WERI-Rb-1 (cell line): ENCODE results near the gene BRMS1.

Experiments
- DNase-seq: peaks from one replicate; pipeline ENCODE4 v3.0.0-alpha.2; 2020
- H3K27ac ChIP-seq: fragments of 250-450 bp; sonication (Bioruptor Pico); 2 replicates; pipeline ENCODE4 v1.5.1; 2020; ENCODE audit warnings: mild to moderate bottlenecking, moderate library complexity
- H3K27me3 ChIP-seq: fragments of 250-450 bp; sonication (Bioruptor Pico); 2 replicates; pipeline ENCODE4 v1.5.1; 2021; ENCODE audit warnings: mild to moderate bottlenecking, low read depth, moderate library complexity; ENCODE audit not compliant: insufficient read depth, severe bottlenecking
- H3K36me3 ChIP-seq: fragments of 250-450 bp; sonication (Bioruptor Pico); 2 replicates; pipeline ENCODE4 v1.5.1; 2020; ENCODE audit warnings: mild to moderate bottlenecking, moderate library complexity
- H3K4me3 ChIP-seq: 2 replicates; pipeline ENCODE4 v1.5.1; 2011; ENCODE audit warnings: low read depth, mild to moderate bottlenecking, control low read depth, low read length
- H3K9me3 ChIP-seq: fragments of 250-450 bp; sonication (Bioruptor Pico); 2 replicates; pipeline ENCODE4 v1.5.1; 2021; ENCODE audit warnings: mild to moderate bottlenecking, moderate library complexity; ENCODE audit not compliant: severe bottlenecking
- TF ChIP-seq, protein P1 (sequence below): IDR thresholded peaks from 2 replicates; pipeline ENCODE4 v1.5.1; 2011; ENCODE audit warnings: low read depth, mild to moderate bottlenecking, control low read depth, inconsistent platforms, low read length

Gene BRMS1

DNA sequence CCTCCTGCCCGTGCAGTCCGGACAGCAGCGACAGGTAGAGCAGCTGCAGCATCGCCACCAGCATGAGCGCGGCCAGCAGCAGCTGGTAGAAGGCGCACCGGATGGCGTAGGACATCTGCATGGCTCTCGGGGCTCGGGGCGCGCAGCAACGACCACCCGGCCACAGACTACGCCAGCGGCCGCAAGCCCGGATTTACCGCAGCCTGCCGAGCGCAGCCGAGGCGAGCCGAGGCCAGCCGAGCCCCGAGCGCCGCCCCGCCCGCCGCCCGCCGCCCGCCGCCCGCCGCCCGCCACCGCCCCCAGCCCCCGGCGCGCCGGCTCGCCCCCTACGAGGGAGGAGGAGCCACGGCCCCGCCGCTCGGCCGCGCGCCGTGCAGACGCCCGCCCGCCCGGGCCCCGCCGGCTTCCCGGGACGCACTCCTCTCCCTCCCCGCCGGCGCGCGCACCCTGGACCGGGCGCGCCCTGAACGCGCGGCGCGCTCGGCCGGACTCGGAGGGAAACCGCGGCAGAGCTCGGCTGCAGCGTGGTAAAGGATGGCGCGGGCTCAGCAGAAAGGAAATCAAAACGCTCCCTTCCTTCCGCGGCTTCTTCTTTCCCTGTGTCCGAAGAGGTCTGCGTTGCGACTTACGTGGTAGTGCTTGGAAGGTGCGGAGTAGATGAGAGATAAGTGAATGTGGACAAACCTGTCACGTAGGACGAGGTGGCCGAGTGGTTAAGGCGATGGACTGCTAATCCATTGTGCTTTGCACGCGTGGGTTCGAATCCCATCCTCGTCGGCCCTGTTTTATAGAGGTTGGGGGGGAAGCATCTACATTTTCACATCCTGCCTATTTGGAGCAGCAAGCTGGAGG, 2.7 kb upstream of the BRMS1 start, which contains the start of gene B4GAT1:
B4GAT1 (minus strand) TSS at position 205 of the 852 bp plus-strand sequence; CDS start at position 121, 84 bp downstream.
- TF ChIP-seq, protein P1, sequence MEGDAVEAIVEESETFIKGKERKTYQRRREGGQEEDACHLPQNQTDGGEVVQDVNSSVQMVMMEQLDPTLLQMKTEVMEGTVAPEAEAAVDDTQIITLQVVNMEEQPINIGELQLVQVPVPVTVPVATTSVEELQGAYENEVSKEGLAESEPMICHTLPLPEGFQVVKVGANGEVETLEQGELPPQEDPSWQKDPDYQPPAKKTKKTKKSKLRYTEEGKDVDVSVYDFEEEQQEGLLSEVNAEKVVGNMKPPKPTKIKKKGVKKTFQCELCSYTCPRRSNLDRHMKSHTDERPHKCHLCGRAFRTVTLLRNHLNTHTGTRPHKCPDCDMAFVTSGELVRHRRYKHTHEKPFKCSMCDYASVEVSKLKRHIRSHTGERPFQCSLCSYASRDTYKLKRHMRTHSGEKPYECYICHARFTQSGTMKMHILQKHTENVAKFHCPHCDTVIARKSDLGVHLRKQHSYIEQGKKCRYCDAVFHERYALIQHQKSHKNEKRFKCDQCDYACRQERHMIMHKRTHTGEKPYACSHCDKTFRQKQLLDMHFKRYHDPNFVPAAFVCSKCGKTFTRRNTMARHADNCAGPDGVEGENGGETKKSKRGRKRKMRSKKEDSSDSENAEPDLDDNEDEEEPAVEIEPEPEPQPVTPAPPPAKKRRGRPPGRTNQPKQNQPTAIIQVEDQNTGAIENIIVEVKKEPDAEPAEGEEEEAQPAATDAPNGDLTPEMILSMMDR: no peak
- DNase-seq: peak; percentile 83
- Histone ChIP-seq H3K27me3 (no peaks in the 10 kb centered on the region), H3K4me3 (peak within 1 kb of the TSS; percentile 89), H3K36me3 (peaks cover 17% of the 10 kb centered on the region), H3K9me3 (no peaks in the 10 kb centered on the region), H3K27ac (peak within 1 kb of the TSS; percentile 96)

DNA sequence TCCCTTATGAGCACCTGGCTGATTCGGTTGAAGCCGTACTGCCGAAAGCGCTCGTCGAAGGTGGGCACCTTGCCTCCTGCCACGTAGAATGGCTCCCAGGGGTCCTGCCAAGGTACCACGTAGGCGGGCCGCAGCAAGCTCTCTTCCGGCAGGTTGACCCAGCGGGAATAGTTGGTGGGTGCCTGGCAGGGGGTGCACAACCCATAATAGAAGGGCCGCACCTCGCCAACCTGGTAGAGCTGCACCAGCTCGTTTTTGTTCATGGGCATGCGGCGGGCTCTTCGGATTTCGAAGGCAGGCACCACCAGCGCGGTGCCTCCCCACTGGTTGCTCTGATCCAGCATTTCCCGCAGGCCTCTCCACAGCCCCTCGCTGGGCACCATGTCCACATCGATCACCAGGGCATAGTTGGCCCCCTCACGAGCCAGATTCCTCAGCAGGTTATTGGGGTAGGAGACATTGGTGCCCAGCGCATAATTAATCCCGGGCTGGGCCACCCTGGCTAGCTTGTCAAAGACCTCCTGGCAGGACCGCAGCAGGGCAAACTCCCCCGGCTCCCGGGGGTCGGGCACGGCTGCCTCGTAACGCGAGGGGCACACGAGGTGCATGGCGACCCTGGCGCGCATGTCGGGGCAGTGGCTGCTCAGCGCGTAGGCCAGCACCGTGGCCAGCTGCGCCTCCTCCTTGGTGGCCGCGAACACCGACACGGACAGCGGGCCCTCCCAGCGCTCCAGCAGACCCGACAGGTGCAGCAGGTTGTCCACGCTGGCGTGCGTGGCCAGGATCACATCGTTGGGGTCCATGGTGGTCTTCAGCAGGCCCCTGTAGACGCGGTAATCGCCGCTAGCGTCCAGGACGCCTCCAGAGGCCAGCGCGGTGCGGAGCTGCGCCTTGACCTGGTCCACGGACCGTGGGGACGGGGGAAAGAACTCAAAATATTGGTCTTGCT, 1.8 kb upstream of the BRMS1 start:
- Histone ChIP-seq H3K9me3 (no peaks in the 10 kb centered on the region), H3K36me3 (peaks cover 20% of the 10 kb centered on the region), H3K4me3 (peak overlapping the region; percentile 89), H3K27ac (peak overlapping the region; percentile 81), H3K27me3 (no peaks in the 10 kb centered on the region)
- TF ChIP-seq, protein P1: no peak
- DNase-seq: no peak

DNA sequence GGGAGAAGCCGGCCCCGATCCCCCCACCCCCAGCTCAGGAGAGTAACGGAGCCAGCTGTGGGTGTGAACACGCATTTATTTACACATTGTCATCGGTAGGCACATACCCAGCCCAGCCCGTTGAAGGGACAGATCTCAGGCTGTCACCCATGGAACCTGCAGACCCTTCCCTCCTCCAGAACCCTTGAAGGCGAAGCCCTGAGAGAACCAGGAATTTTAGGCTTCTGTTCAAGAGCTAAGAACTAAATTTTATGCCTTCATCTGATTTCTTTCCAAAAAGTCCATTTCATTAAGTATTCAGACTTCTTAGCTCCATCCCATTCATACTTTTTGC, 379 bp upstream of the BRMS1 start:
- Histone ChIP-seq H3K4me3 (peak overlapping the region; percentile 81), H3K36me3 (peaks cover 20% of the 10 kb centered on the region), H3K27me3 (no peaks in the 10 kb centered on the region), H3K9me3 (no peaks in the 10 kb centered on the region), H3K27ac (peak overlapping the region; percentile 60)
- DNase-seq: no peak
- TF ChIP-seq, protein P1: no peak

DNA sequence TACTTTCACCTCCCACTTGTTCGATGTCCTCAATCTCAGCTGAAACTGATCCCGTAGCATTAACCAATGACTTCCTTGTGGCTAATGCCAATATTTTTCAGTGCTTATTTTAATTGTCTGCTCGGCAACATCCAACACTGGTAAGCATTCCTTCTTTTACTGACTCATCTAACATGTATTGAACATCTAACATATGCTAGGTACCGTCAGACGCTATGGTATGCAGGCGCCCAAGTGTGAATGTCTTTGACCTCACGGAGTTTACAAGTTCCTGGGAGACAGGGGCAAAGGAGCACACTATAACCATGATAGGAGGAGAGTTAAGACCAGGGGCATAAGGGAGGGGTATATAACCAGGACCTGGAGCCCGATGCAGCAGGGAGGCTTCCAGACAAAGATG, 1.7 kb downstream of the BRMS1 start:
- DNase-seq: no peak
- H3K27ac ChIP-seq: no peak overlapping the region
- H3K9me3 ChIP-seq: no peaks in the 10 kb centered on the region
- no peaks in the 10 kb centered on the region for H3K27me3 ChIP-seq
- TF ChIP-seq, protein P1: no peak
- no peak overlapping the region for H3K4me3 ChIP-seq
- H3K36me3 ChIP-seq: peaks cover 27% of the 10 kb centered on the region

DNA sequence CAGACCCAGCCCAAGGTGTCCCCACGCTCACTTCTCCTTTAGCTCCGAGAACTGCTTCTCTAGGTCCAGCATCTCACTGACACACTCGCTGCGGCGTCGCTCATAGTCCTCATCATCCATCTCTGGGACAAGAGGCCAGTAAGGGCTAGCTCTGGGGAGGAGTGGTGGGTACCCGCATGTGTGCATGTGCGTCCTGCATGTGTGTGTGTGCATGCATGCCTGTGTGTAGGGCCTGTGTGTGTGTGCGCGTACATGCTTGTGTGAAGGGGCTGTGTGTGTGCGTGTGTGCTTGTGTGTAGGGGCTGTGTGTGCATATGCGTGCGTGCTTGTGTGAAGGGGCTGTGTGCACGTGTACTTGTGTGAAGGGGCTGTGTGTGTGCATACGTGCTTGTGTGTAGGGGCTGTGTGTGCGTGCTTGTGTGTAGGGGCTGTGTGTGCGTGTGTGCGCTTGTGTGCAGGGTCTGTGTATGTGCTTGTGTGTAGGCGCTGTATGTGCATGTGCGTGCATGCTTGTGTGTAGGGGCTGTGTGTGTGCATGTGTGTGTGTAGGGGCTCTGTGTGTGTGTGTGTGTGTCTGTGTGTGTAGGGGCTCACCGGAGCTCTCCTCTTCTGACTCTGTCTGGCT, 3.3 kb downstream of the BRMS1 start:
- Histone ChIP-seq H3K4me3 (no peak overlapping the region), H3K9me3 (no peaks in the 10 kb centered on the region), H3K27ac (no peak overlapping the region), H3K36me3 (peaks cover 32% of the 10 kb centered on the region), H3K27me3 (no peaks in the 10 kb centered on the region)
- TF ChIP-seq, protein P1: no peak
- no peak for DNase-seq
